Hematopoietic multipotent progenitor cell treated with erythropoietin and hydrocortisone succinate and interleukin-3 and kit ligand, for 15 days (in vitro differentiated cells): ENCODE measurements around the gene DCUN1D2.
A peak's percentile ranks its signal among the peaks of the same experiment; 100 is the strongest.

Source experiments
- DNase-seq: peaks from one replicate; pipeline ENCODE4 v3.0.0-alpha.2; 2015; ENCODE audit warnings: low spot score

Gene DCUN1D2

DNA sequence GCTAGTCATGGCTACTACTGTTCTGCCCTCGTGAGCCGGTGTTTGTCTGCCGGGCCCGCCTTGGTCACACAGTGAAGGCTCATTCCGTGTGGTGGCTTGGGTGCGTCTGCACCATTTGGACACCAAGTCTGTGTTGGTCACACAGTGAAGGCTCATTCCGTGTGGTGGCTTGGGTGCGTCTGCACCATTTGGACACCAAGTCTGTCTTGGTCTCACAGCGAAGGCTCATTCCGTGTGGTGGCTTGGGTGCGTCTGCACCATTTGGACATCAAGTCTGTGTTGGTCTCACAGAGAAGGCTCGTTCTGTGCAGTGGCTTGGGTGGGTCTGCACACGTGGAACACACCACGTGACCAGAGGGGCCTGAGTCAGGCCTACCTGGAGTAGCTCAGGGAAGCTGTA lies 29.0 kb upstream of the DCUN1D2 start:
- DNase-seq, result no peak

DNA sequence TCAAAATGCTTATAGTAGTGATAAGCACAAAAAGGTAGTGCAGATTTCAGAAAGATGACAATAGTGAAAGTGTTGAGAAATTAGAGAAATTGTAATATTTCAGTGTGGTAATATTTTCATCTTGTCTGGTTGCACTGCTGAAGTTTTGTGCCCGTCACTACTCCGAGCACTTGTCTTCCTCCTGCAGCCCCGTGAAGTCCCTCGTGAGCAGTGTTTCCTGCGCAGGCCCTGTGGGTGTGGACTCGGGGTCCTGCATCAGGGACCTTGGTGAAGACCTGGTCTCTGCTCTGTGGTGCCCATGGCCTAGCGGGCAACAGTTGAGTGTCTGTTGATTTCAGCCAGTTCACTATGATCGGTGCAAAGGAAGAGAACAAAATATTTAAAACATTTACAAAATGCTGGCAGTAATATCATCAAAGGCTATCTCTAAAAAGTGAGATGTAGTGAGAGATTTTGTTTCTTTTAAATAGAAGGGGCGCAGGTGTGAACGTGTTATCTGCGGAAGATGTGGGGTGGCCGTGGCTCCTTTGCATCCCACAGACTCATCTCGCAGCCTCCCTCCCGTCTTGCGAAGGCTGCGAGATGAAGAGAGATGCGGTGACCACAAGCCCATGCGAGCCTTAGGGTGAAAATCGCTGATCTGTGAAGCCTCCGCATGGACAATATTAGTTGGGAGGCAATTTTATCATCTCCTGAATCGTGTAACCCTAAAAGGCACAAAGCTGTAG lies 27.7 kb upstream of the DCUN1D2 start:
- DNase-seq, result no peak

DNA sequence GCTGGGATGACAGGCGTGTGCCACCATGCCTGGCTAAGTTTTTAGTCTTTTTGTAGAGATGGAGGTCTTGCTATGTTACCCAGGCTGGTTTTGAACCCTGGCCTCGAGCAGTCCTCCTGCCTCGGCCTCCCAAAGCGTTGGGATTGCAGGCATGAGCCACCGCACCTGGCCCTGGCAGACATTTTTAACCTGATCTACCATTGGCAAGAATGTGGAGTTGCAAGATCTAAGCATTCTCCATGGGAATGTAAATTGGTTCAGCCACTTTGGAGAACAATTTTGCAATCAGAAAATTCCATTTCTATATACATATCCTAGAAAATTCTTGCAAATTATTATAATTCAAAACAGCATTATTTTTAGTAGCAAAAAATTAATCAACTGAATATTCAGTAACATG lies 24.3 kb upstream of the DCUN1D2 start:
- no peak for DNase-seq

DNA sequence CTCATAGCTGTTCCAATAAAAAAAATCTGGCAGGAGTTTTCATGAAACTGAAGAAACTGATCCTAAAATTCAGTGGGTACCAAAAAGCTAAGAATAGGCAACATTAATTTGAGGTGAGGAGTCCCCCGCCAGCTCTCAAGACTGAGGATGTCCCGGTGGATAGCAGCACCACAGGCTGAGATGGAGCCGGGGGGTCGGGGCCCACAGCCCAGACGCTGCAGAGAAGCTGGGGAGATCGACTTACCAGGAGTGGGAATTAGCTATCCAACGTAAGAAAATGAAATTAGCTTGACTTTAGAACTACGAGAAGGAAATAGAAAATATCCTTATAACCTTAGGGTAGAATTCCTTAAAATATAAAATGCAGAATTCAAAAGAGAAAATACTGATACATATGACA lies 23.2 kb upstream of the DCUN1D2 start:
- no peak for DNase-seq

DNA sequence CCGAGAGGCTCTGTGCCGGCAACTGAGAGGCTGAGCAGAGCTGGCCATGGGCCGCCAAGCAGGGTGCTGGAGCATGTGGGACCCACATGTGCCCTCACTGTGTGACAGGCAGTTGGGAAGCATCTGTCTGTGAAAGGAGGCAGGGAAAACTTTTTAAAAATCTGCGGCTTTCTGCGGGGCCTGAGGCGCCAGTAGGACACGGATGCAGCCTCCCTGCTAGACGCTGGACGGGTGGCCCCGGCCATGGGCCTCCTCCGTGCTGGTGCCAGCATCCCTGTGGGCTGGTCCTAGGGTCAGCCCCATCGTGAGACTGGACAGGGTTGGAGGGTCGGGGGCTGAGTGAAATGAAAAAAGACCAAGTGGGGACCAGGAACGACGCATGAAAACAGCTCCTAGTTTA lies 20.9 kb upstream of the DCUN1D2 start:
- DNase-seq, result no peak

DNA sequence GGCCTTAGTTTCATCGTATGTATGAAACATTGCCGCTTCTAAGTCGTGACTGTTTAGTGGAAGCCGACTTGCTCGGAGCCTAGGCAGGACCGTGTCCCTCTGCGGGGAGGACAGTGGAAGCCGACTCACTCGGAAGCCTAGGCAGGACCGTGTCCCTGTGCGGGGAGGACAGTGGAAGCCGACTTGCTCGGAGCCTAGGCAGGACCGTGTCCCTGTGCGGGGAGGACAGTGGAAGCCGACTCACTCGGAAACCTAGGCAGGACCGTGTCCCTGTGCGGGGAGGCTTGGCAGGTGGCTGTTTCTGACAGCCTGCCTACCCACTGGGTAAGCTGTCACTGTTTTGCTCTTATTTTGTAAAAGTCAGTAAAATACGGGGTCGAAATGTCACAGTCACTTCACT lies 20.4 kb upstream of the DCUN1D2 start:
- no peak for DNase-seq

DNA sequence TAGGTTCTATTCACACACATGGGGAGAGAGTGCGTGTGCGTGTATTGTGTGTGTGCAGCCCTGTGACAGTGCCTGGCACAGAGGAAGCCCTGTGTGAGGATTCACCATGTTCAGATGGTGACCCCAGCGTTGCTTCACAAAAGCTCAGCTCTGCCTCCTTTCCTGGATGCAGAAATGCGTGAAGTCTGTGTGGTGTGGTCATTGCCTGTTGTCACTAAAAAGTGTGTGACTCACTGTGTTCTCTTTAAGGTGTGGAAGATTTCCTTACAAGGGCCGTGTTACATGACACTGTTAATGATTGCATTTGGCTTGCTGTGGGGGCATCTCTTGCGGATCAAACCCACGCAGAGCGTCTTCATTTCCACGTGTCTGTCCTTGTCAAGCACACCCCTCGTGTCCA lies 19.5 kb upstream of the DCUN1D2 start:
- no peak for DNase-seq

DNA sequence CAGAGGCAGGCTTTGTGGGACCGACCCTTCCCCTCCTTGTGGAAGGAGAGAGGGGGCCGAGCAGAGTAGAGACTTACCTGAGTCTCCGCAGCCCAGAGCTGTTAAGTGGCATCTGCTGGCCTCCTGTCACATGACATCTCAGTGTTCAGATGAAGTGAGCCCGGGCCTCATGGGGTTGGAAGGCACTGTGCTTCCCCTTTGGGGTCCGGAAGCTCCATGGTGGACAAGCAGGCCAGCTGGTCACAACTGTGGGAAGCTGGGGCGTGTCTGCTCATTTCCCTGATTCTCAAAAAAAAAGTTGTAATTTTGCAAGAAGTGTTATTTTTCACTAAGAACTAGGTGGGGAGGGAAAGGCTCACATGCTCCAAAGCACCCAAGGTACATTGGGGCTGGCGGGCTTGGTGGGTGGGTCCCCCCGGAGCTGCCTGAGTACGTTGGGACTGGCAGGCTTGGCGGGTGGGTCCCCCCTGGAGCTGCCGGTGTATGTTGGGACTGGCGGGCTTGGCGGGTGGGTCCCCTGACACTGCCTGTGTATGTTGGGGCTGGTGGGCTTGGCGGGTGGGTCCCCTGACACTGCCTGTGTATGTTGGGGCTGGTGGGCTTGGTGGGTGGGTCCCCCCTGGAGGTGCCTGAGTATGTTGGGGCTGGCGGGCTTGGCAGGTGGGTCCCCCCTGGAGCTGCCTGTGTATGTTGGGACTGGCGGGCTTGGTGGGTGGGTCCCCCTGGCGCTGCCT lies 18.2 kb upstream of the DCUN1D2 start:
- DNase-seq, result no peak

DNA sequence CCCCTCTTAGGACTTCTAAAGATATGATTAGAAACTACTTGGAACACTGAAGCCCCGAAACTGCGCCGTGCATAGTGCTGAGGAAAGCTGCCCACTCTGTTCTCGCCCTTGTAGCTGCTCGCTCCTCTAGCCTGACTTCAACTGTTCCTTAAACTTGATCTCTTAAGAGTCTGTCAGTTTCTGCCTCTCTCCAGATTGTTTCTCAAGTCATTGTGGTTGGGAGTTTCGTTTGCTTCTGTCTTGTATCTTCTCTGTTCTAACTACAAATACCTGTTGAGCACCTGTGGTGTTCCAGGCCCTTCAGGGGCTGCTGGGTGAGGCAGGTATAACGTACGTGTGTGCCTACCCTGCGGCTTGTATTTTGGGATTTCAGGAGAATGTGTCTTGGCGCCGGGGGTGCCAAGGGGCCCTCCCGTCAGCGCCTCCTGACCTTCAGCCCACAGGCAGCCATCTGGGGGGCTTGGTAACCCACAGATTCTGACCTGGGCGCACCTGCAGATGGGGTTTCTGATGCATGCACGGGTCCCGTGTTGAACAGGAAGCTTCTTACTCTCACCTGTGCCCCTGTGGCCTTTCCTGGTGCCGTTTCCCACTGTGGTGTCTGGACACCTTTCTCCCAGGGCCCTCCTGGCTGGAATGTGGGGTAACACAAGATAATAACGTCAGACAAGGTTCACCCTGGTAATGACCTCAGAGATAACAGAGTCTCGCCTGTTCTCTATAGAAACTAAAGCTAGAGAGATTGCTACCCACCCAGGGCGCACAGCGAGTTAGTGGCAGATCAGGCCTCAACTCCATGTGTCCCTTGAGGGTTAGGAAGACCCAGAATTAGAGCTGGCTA lies 17.2 kb upstream of the DCUN1D2 start:
- DNase-seq, result no peak

DNA sequence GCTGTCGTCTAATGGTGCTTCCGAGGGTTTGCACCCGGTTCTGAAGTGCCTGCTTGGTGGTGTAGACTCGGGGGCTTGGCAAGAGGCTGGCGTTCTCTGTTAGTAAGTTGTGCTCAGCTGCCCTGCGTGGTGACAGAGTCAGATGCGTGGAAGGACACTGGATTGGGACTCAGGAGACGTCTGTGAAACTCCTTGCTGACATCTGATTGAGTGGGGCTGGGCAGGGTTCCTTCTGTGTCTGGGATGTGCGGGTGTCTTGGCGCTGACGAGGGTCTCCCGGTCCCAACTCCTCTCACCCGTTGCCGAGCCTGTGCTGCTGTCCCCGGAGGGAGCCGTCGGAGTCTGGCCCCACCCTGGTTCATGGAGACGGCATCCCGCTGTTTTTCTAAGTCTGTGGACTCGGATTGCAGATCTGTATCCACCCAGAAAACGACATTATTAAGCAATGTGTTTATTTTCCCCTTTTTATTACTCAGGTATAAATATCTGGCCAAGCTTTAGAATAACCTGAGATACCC lies 16.4 kb upstream of the DCUN1D2 start:
- no peak for DNase-seq

DNA sequence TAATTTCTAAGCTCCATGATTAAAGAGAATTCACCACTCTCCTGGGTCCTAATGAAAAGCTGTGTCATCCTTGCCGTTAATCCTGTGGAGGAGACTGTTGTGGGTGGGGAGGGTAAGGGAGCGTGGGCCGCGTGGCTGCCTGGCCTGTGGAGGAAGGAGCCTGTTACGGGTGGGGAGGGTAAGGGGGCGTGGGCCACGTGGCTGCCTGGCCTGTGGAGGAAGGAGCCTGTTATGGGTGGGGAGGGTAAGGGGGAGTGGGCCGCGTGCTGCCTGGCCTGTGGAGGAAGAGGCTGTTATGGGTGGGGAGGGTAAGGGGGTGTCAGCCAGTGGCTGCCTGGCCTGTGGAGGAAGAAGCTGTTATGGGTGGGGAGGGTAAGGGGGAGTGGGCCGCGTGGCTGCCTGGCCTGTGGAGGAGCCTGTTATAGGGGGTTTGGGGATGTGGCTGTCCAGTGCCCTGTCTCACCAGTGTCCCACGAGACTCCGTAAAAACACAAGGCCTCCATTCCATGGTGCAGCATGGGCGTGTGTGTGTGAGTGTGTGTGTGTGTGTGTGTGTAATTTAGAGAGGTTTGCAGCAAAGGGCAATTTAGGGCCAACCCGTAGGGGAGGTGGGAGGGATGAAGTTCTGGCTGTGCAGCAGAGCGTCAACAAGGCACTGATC lies 15.6 kb upstream of the DCUN1D2 start:
- DNase-seq, result peak; percentile 20

DNA sequence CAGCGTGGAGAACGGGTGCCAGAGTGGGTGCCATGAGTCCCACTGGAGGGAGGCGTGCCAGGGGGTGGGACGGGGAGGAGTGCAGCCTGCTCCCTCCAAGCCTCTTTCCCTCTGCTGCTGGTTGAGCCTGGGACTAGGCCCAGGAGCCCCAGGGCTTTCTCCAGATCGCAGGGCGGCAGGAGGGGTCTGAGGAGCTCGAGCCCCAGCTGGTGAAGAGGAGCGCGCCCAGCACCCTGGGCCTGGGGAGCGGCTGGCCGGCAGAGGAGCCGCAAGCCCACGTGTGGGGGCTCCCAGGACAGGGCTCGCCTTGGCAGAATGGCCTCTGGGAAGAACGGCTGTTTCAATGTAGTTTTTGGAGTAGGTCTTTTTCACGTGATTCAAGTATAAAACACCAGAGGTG lies 12.2 kb upstream of the DCUN1D2 start:
- DNase-seq, result no peak

DNA sequence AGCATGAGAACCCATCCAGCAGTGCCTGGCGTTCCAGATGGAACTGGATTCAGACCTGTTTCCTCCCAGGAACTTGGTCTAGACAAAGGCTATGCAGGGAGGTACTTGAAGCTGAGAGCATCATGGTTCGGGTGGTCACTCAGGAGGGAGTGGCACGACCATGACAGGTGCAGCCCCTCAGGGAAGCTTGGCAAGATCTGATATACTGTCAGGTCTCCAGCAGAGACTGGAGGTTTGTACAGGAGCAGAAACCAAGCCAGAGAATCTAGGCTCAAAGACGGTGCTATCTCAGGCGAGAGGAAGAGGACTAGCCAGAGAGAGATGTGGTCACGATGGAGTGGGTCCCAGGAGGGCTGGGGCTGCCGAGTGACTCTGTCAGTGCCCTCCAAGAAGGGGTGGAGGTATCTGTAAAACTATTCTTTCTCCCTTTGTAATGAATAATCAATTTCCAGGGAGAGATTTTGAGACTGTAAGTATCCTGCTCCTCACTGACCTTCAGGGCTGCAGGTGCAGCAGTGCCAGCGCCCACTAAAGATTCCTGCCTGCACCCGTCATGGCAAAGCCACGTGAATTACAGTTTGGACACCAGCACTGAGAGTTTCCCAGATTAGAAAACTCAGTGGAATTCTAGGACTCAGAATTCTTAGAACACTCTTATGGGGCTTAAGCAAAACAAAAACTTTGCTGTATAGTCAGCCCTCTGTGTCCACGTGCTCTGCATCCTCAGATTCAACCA lies 10.2 kb upstream of the DCUN1D2 start:
- no peak for DNase-seq

DNA sequence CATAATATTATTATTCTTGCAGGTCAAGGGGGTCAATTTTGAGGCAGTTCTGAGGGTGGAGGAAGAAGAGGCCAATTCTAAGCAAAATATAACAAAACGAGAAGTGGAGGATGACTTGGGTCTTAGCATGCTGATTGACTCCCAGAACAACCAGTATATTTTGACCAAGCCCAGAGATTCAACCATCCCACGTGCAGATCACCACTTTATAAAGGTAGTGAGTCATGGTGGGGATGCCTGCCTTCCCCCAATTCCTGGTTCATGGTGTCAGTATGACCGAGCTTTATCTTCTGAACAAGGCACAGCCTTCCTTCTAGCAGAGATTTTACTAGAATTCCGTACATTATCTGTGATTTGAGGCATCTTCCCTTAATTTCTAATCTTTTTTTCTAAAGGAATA lies 9.4 kb upstream of the DCUN1D2 start:
- DNase-seq, result no peak

DNA sequence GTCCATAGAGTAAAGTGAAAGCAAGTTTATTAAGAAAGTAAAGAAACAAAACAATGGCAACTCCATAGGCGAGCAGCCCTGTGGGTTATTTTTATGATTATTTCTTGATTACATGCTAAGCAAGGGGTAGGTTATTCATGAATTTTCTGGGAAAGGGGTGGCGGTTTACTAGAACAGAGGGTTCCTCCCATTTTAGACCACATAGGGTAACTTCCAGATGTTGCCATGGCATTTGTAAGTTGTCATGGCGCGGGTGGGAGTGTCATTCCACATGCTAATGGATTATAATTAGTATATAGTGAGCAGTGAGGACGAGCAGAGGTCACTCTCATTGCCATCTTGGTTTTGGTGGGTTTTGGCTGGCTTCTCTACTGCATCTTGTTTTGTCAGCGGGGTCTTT lies 8.4 kb upstream of the DCUN1D2 start:
- DNase-seq, result no peak

DNA sequence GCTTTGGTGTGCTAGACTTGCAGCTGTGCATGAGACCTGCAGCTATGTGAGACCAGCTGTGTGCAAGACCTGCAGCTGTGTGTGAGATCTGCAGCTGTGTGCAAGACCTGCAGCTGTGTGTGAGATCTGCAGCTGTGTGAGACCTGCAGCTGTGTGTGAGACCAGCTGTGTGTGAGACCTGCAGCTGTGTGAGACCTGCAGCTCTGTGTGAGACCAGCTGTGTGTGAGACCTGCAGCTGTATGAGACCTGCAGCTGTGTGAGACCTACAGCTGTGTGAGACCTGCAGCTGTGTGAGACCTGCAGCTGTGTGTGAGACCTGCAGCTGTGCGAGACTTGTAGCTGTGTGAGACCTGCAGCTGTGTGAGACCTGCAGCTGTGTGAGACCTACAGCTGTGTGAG lies 6.7 kb upstream of the DCUN1D2 start:
- no peak for DNase-seq

DNA sequence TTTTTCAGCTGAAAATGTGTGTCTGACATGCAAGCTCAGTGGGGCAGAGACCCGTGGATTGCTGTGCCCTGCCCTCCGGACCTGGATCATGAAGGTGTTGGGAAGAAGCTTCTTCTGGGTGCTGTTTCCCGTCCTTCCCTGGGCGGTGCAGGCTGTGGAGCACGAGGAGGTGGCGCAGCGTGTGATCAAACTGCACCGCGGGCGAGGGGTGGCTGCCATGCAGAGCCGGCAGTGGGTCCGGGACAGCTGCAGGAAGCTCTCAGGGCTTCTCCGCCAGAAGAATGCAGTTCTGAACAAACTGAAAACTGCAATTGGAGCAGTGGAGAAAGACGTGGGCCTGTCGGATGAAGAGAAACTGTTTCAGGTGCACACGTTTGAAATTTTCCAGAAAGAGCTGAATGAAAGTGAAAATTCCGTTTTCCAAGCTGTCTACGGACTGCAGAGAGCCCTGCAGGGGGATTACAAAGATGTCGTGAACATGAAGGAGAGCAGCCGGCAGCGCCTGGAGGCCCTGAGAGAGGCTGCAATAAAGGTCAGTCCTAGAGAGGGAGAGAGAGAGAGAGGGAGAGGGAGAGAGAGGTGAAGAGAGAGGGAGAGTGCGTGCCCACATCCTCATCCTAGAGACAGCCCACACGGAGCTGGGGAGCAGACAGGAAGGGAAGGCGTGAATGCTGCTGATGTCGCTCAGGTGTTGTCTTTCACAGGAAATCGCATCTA lies 5.1 kb upstream of the DCUN1D2 start:
- DNase-seq, result no peak

DNA sequence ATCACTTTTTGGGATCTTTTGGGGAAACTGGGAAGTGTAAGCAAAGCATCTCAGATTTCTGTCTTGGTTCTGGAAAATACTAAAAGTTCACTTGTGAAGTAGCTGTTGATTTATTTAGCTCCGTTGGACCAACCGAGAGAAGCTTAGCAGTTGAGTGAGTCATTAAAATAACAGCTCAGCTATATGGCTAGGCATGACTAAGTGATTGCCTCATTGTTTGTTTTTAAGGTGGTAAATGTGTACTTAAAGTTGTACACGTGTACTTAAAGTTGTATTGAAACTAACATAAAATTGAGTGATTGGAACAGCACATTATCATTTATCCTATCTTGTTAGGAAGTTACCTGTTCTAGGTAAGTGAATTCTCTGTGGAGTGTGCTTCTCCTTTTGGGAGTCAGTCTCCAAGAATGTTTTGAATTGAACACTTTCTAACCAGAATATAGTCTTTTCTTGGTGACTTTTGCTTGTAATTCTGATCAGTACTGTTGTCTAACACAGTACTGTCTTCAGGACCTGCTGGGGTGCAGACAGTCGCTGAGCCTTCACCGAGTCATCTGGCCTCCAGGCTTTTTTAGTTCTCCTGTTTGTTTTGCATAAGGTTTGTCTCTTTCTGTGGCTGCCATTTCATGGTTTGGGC lies 2.9 kb upstream of the DCUN1D2 start:
- DNase-seq, result peak; percentile 64

DNA sequence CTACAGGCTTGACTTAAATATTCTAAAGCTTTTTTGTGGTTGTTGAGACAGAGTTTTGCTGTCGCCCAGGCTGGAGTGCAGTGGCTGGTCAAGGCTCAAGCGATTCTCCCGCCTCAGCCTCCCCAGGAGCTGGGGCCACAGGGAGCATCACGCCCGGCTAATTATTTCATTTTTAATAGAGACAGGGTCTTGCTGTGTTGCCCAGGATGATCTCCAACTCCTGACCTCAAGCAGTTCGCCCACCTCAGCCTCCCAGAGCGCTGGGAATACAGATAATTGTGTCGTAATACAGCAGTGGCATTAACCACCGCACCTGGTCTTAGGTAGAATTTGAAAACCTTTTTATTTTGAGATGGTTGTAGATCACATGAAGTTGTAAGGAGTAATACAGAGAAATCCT lies 1.5 kb upstream of the DCUN1D2 start:
- DNase-seq, result no peak

DNA sequence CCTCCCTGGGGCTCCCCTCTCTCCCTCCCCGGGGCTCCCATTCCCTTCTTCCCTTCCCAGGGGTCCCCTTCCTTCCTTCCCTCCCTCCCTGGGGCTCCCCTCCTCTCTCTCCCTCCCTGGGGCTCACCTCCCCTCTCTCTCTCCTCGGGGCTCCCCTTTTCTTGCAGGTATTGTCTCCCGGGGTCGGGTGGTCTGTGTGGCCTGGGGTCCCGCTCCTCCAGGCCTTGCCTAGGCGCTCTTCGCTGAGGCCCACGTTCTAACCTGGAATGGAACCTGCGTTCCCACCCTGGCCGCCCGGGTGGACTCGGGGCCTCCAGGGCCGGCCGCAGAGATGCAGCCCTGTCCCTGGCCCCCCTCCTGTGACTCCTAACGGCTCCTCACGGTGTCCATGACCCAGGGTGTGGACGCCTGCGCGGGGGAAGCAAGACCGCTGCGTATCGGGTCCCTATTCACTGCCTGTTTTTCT lies 940 bp upstream of the DCUN1D2 start:
- peak; percentile 42 for DNase-seq
